Thymus (tissue), 11 donors: Measurements from ENCODE around the gene USF2. TPM values are rescaled to one million over a fixed set of nuclear protein-coding genes. Genes with fewer than 3 reads are reported as not detected.

ENCODE experiments used
- DNase-seq, 9 donors: peaks; one replicate each; pipeline ENCODE4 v3.0.0-alpha.2; 2013; ENCODE audit warnings: low spot score in 9 of 9, low read depth in 6 of 9, missing footprints in 1 of 9
- H3K27ac ChIP-seq, 2 donors: one replicate each; pipeline ENCODE4 v1.5.1; 2013; ENCODE audit warnings: control low read depth in 1 of 2, low read depth in 1 of 2, low read length in 1 of 2, mild to moderate bottlenecking in 1 of 2, moderate library complexity in 1 of 2
- H3K27me3 ChIP-seq, 2 donors: one replicate each; pipeline ENCODE4 v1.5.1; 2013; ENCODE audit warnings: low read length in 1 of 2; ENCODE audit not compliant: control insufficient read depth in 2 of 2, insufficient read depth in 1 of 2
- H3K36me3 ChIP-seq, 2 donors: one replicate each; pipeline ENCODE4 v1.5.1; 2013; ENCODE audit warnings: low read length in 1 of 2, mild to moderate bottlenecking in 1 of 2, moderate library complexity in 1 of 2; ENCODE audit not compliant: control insufficient read depth in 2 of 2, insufficient read depth in 2 of 2
- H3K4me1 ChIP-seq, 2 donors: one replicate each; pipeline ENCODE4 v1.5.1; 2013; ENCODE audit warnings: low read length in 2 of 2; ENCODE audit not compliant: control insufficient read depth in 2 of 2, insufficient read depth in 2 of 2
- H3K4me3 ChIP-seq, 2 donors: one replicate each; pipeline ENCODE4 v1.5.1; 2013; ENCODE audit warnings: low read length in 2 of 2, control low read depth in 1 of 2, mild to moderate bottlenecking in 1 of 2
- H3K9me3 ChIP-seq, 2 donors: one replicate each; pipeline ENCODE4 v1.5.1; 2013; ENCODE audit warnings: low read length in 1 of 2, mild to moderate bottlenecking in 1 of 2; ENCODE audit not compliant: control insufficient read depth in 2 of 2, insufficient read depth in 1 of 2
- WGBS: extraction: QIAGEN DNeasy Blood & Tissue Kit; methylation state at CpG from one replicate; pipeline ENCODE4 v1.1.7; 2013; 5-methylcytosine and 5-hydroxymethylcytosine counted together
- polyA plus RNA-seq: library from polyadenylated mRNA; stranded (reverse); fragments of 200-250 nt; gene quantifications from one replicate; pipeline ENCODE4 v1.2.3, GENCODE V29; 2013
- total RNA-seq: library from RNA; stranded (reverse); fragments of 120-200 nt; gene quantifications from one replicate; pipeline ENCODE4 v1.2.4, GENCODE V29; 2013
- donor health status: healthy.

Gene USF2
- total and polyA plus RNA-seq, 2 donors, result 58.8 to 151 TPM

GRCh38 chr19:35249848-35250711, 18.7 kb upstream of the USF2 start:
- Histone ChIP-seq H3K36me3 (no peaks in the 10 kb centered on the region), H3K27me3 (peaks cover 31 to 48% of the 10 kb centered on the region in 2 donors), H3K27ac (peak overlapping the region in 1 of 2 donors; percentile 19), H3K9me3 (peaks cover 0 to 4% of the 10 kb centered on the region in 2 donors), H3K4me3 (peak overlapping the region in 1 of 2 donors; percentile 33), H3K4me1 (peaks cover 0 to 5% of the 10 kb centered on the region in 2 donors)
- 90% methylated on average over 34 of the region's 34 CpGs for WGBS
- no peak for DNase-seq

GRCh38 chr19:35251456-35251855, 17.3 kb upstream of the USF2 start:
- no peak overlapping the region for H3K4me3 ChIP-seq
- H3K36me3 ChIP-seq, result no peaks in the 10 kb centered on the region
- no peak overlapping the region for H3K27ac ChIP-seq
- H3K9me3 ChIP-seq, result peaks cover 0 to 4% of the 10 kb centered on the region in 2 donors
- H3K27me3 ChIP-seq, result peaks cover 31 to 43% of the 10 kb centered on the region in 2 donors
- 90% methylated on average over 2 of the region's 2 CpGs for WGBS
- no peak for DNase-seq
- peaks cover 0 to 5% of the 10 kb centered on the region in 2 donors for H3K4me1 ChIP-seq

- no peak overlapping the region for H3K27ac ChIP-seq
- WGBS, result 91% methylated on average over 9 of the region's 9 CpGs
- no peak for DNase-seq
- H3K27me3 ChIP-seq, result peaks cover 16 to 22% of the 10 kb centered on the region in 2 donors
- H3K4me3 ChIP-seq, result no peak overlapping the region
- H3K4me1 ChIP-seq, result peaks cover 0 to 2% of the 10 kb centered on the region in 2 donors
- H3K9me3 ChIP-seq, result no peaks in the 10 kb centered on the region
- no peaks in the 10 kb centered on the region for H3K36me3 ChIP-seq
Observed at GRCh38 chr19:35253316-35254286, 15.2 kb upstream of the USF2 start.

- whole genome bisulfite sequencing, result 96% methylated on average over 17 of the region's 17 CpGs
- no peaks in the 10 kb centered on the region for H3K9me3 ChIP-seq
- H3K27ac ChIP-seq, result no peak overlapping the region
- H3K4me3 ChIP-seq, result no peak overlapping the region
- no peaks in the 10 kb centered on the region for H3K36me3 ChIP-seq
- peaks cover 5 to 12% of the 10 kb centered on the region in 2 donors for H3K27me3 ChIP-seq
- H3K4me1 ChIP-seq, result no peaks in the 10 kb centered on the region
- DNase-seq, result no peak
Observed at GRCh38 chr19:35254341-35255297, 14.1 kb upstream of the USF2 start.

- Histone ChIP-seq H3K9me3 (no peaks in the 10 kb centered on the region), H3K27ac (no peak overlapping the region), H3K4me1 (no peaks in the 10 kb centered on the region), H3K4me3 (no peak overlapping the region), H3K27me3 (no peaks in the 10 kb centered on the region), H3K36me3 (no peaks in the 10 kb centered on the region)
- DNase-seq, result no peak
- 82% methylated on average over 2 of the region's 2 CpGs for WGBS
Observed at GRCh38 chr19:35256566-35256965, 12.2 kb upstream of the USF2 start.

GRCh38 chr19:35257113-35257461, 11.7 kb upstream of the USF2 start:
- H3K27me3 ChIP-seq, result no peaks in the 10 kb centered on the region
- no peaks in the 10 kb centered on the region for H3K4me1 ChIP-seq
- no peak for DNase-seq
- H3K4me3 ChIP-seq, result no peak overlapping the region
- WGBS, result 94% methylated on average over 9 of the region's 9 CpGs
- no peak overlapping the region for H3K27ac ChIP-seq
- no peaks in the 10 kb centered on the region for H3K9me3 ChIP-seq
- H3K36me3 ChIP-seq, result no peaks in the 10 kb centered on the region

- Histone ChIP-seq H3K27ac (no peak overlapping the region), H3K4me3 (no peak overlapping the region), H3K9me3 (no peaks in the 10 kb centered on the region), H3K4me1 (peaks cover 0 to 9% of the 10 kb centered on the region in 2 donors), H3K27me3 (peaks cover 0 to 4% of the 10 kb centered on the region in 2 donors), H3K36me3 (peaks cover 0 to 2% of the 10 kb centered on the region in 2 donors)
- 92% methylated on average over 10 of the region's 10 CpGs for WGBS
- DNase-seq, result no peak
Observed at GRCh38 chr19:35260694-35261304, 8.0 kb upstream of the USF2 start.
